Coronary artery (tissue), 2 donors: Measurements from ENCODE around the gene SV2C.

ENCODE experiments used
- DNase-seq: peaks from one replicate; pipeline ENCODE4 v3.0.0-alpha.2; 2017; ENCODE audit warnings: low spot score
- H3K27ac ChIP-seq, 2 donors: fragments of 200-600 bp; sonication (generic); one replicate each; pipeline ENCODE4 v1.5.1; 2016 to 2019
- H3K4me3 ChIP-seq: fragments of 200-600 bp; sonication (generic); 2 replicates; pipeline ENCODE4 v1.5.1; 2016; ENCODE audit warnings: mild to moderate bottlenecking, moderate library complexity
- CTCF ChIP-seq: fragments of 200-600 bp; sonication (generic); IDR thresholded peaks from one replicate; pipeline ENCODE4 v1.5.1; 2019; ENCODE audit warnings: antibody characterized with exemption

SV2C gene

GRCh38 chr5:76251656-76252055, 168.5 kb downstream of the SV2C start:
- TF ChIP-seq CTCF = no peak
- Histone ChIP-seq H3K27ac (no peak overlapping the region), H3K4me3 (no peak overlapping the region)
- no peak for DNase-seq

GRCh38 chr5:76252437-76252836, 169.3 kb downstream of the SV2C start:
- no peak for TF ChIP-seq CTCF
- DNase-seq = no peak
- no peak overlapping the region for H3K4me3 ChIP-seq
- H3K27ac ChIP-seq = no peak overlapping the region

- no peak for DNase-seq
- H3K4me3 ChIP-seq = peak overlapping the region; percentile 24
- no peak for TF ChIP-seq CTCF
- H3K27ac ChIP-seq = no peak overlapping the region
These were observed 173.1 kb downstream of the SV2C start for GRCh38 chr5:76256116-76256889.

GRCh38 chr5:76257225-76257833, 174.1 kb downstream of the SV2C start:
- no peak for TF ChIP-seq CTCF
- no peak overlapping the region for H3K4me3 ChIP-seq
- DNase-seq = no peak
- no peak overlapping the region for H3K27ac ChIP-seq

- TF ChIP-seq CTCF = no peak
- no peak overlapping the region for H3K4me3 ChIP-seq
- no peak overlapping the region for H3K27ac ChIP-seq
- no peak for DNase-seq
These were observed 174.7 kb downstream of the SV2C start for GRCh38 chr5:76257897-76258296.

GRCh38 chr5:76264681-76265080, 181.5 kb downstream of the SV2C start:
- no peak overlapping the region for H3K4me3 ChIP-seq
- DNase-seq = no peak
- H3K27ac ChIP-seq = no peak overlapping the region
- TF ChIP-seq CTCF = no peak

GRCh38 chr5:76269259-76269931, 186.2 kb downstream of the SV2C start:
- no peak overlapping the region for H3K27ac ChIP-seq
- DNase-seq = no peak
- no peak for TF ChIP-seq CTCF
- H3K4me3 ChIP-seq = no peak overlapping the region
